Frontal cortex (tissue), 4 donors: ENCODE data around the gene CALML5. TPM values are rescaled to one million over a fixed set of nuclear protein-coding genes. Genes with fewer than 3 reads are reported as not detected.

ENCODE experiments used
- DNase-seq, 2 donors: peaks; one replicate each; pipeline ENCODE4 v3.0.0; 2012; ENCODE audit warnings: low spot score in 2 of 2
- FAIRE-seq: peaks from 2 replicates; lab custom pipeline; 2012; peaks lifted over from hg19 to GRCh38; lab: Jason Lieb, UNC
- total RNA-seq: library from RNA; depleted of rRNA; stranded (reverse); fragments of >200 nt; gene quantifications from one replicate; pipeline ENCODE4 v1.2.3, GENCODE V29; 2014
- donor health status: control.
- donor health status: control.
- donor health status: control.

Gene CALML5
- total RNA-seq, 1 donor from 2014 or later: not detected

GRCh38 chr10:5453749-5454489, 45.5 kb downstream of the CALML5 start:
- no peak for FAIRE-seq
- no peak for DNase-seq

DNA sequence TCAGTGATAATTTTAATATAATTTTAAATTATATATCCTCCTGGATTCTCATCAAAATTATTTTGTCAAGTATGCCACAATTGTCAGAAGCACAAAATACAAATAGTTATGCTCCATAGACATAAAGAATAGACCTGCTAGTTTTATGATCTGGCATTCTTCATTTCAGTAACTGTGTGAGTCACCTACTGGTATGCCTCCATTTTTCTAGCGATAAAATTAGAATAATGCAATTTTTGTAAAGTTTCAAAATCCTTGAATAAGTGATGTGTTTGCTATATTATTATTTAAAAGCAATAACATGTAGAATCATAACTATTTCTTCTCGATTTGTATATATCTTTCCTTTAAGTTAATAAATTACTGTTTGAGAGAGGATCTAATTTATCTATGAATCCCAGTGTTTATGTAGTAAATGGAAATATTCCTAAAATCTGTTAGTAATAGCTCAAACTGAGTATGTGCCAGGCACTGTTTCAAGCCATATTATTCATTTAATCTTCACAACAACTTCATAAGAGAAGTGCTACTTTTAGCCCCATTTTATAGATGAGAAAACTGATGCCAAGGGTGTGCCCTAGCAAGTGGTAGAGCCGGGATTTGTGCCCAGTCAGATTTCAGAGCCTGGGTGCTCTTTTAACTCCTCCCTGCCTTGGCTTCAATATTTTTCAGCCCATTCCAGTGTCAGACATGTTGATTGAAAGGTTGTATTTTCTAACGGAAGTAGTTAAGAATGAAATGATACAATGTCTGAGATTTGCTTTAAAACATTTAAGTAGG, 48.6 kb downstream of the CALML5 start:
- FAIRE-seq (no peak), DNase-seq (no peak)

DNA sequence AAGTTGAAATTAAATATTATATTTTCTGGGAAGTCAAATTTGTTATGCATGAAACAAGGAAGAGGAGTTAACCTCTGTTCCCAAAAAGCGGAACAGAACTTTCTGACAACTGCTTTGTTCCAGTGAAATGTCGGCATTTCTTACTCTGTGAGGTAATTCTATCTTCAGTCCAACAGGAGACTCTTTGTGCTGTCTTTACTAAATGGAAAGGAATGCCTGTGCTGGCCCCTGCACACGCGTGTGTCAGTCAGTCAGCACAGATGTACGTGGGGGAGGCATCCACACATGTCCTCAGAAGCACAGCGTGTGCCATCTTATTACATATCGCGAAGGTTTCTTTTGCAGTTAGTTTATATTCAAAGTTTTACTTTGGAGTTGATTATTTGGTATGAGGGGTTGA, 49.5 kb downstream of the CALML5 start:
- no peak for DNase-seq
- no peak for FAIRE-seq

DNA sequence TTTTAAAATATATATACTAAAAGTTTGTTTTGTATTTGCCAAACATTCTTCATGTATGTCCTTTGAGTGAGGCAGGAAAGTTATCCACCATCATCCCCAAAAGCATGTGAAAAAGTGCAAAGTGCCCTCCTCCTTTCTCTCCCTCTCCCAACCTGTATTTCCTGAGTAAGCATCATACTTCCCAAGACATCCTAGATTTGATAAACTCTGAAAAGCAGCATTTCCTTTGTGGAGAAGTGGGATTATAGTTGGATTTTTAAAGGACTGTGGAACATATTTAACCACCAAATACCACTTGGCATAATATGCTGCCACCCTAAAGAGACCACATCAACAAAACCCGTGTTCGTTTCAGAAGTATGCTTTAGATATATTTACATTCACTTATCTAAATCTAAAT, 50.1 kb downstream of the CALML5 start:
- FAIRE-seq (no peak), DNase-seq (no peak)

Other genes starting within 250 kb of the CALML5 start
- not detected for gene UCN3, start 134.6 kb downstream of the CALML5 start, total RNA-seq
- not detected for gene TUBAL3, start 94.7 kb downstream of the CALML5 start, total RNA-seq
- gene NET1, start 87.0 kb downstream of the CALML5 start, total RNA-seq: 29.3 TPM
- under 0.01 TPM for gene CALML3, start 25.4 kb upstream of the CALML5 start, total RNA-seq
- 18.8 TPM for gene ASB13, start 167.0 kb upstream of the CALML5 start, total RNA-seq
- 102 TPM for gene TASOR2, start 185.3 kb upstream of the CALML5 start, total RNA-seq